Activated CD4-positive, alpha-beta T cell treated with anti-CD3 and anti-CD28 coated beads for 36 hours (primary cell): Measurements from ENCODE around the gene EME1. TPM values are rescaled to one million over a fixed set of nuclear protein-coding genes. Genes with fewer than 3 reads are reported as not detected.
"Not testable (repeated sequence)": the region's sequence is repeated elsewhere in the genome, so short reads cannot be mapped to it uniquely, and the experiment has no call there.

ENCODE experiments used
- ATAC-seq: fragments of 200-7000 bp; cut with Tn5 transposase; one replicate; pipeline ENCODE4 v1.10.0; 2021; ENCODE audit warnings: mild to moderate bottlenecking, moderate library complexity
- CTCF ChIA-PET: fragments of 350-600 bp; sonication (Branson Sonifier 250); formaldehyde crosslinking; loops from one replicate; lab custom pipeline; 2021; ENCODE audit warnings: antibody characterized with exemption; lab: Charles Lee
- POLR2A ChIA-PET: fragments of 350-600 bp; sonication (Branson Sonifier 250); formaldehyde crosslinking; loops from one replicate; lab custom pipeline; 2021; ENCODE audit warnings: antibody characterized with exemption, inconsistent platforms; lab: Charles Lee
- DNase-seq: peaks from one replicate; pipeline ENCODE4 v3.0.0-alpha.2; 2020
- H3K27ac Mint-ChIP-seq: one replicate; pipeline ENCODE4 v1.8.0; 2021; ENCODE audit warnings: mixed read lengths
- H3K27me3 Mint-ChIP-seq: one replicate; pipeline ENCODE4 v1.8.0; 2021; ENCODE audit warnings: mixed read lengths
- H3K36me3 Mint-ChIP-seq: one replicate; pipeline ENCODE4 v1.8.0; 2021; ENCODE audit warnings: low read depth, mixed read lengths
- H3K4me1 Mint-ChIP-seq: one replicate; pipeline ENCODE4 v1.8.0; 2021; ENCODE audit warnings: mixed read lengths
- H3K4me3 Mint-ChIP-seq: one replicate; pipeline ENCODE4 v1.8.0; 2021; ENCODE audit warnings: mild to moderate bottlenecking, moderate library complexity, mixed read lengths
- H3K9me3 Mint-ChIP-seq: one replicate; pipeline ENCODE4 v1.8.0; 2021; ENCODE audit warnings: low read depth, mixed read lengths
- intact Hi-C, 2 experiments: fragments of 100-400 bp; cut with DNase I in 1 of 2; cut with micrococcal nuclease in 1 of 2; formaldehyde crosslinking; loops; one replicate each; pipeline versions ENCODE4 v1.14.2 to v1.15.1; 2022 to 2024; cut with DNase I, micrococcal nuclease
- total RNA-seq, 2 experiments: library from RNA; stranded (reverse); gene quantifications; one replicate each; pipeline ENCODE4 v1.2.3, GENCODE V29; 2021

Gene EME1
- total RNA-seq, 2 experiments from 2014 or later: 38.3 to 40.8 TPM

DNA sequence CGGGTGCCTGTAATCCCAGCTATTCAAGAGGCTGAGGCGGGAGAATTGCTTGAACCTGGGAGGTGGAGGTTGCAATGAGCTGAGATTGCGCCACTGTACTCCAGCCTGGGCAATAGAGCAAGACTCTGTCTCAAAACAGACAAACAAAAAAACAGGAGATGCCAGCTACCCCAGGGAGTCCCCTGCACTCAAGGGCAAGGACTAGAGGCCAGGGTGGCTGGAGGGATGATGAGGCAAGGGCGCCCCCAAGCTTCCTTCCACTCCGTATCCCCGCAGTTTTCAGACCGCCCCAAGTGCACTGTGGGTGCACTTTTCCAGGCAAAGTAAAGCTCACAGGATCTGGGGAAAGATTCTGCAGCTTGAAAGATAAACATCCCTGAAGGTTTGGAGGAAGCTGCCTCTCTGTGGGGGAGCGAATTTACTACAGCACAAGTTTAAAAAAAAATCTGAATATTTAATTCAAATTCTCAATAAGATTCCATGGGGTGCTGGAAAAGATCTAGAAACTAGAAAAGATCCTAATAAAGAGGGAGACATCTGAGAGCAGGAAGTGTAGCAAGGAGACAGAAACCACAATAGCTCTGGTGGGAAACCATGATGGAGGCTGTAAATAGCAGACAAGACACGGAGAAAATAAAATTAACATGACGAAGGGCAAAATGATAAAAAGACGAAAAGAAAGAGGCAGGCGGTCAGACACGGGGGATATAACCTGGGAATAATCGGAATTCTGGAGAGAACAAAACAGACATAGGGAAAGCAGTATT is 39.6 kb upstream of the EME1 start:
- intact Hi-C loops: loop anchor here in 1 of 2 experiments (1.0 kb wide), 1 partner anchor 133 kb away; no protein-coding TSS in a partner anchor
- DNase-seq: peak; percentile 39
- POLR2A ChIA-PET: interaction anchor here (0.7 to 1.2 kb wide), 2 partner anchors 14 to 24 kb away, joined by 3 read pairs; no protein-coding TSS in a partner anchor
- H3K36me3 Mint-ChIP-seq, ATAC-seq, H3K4me3 Mint-ChIP-seq, H3K4me1 Mint-ChIP-seq, H3K9me3 Mint-ChIP-seq, H3K27ac Mint-ChIP-seq, H3K27me3 Mint-ChIP-seq: not testable (repeated sequence)
- CTCF ChIA-PET: interaction anchor here (0.9 to 2.0 kb wide), 8 partner anchors 9 to 246 kb away, joined by 3 to 6 read pairs (median 4); no protein-coding TSS in a partner anchor

- ATAC-seq: peak; percentile 90
- ChIA-PET CTCF (no interaction called here), POLR2A (no interaction called here)
- Mint-ChIP-seq H3K27ac (no peak overlapping the region), H3K9me3 (peaks cover 10% of the 10 kb centered on the region), H3K4me3 (no peak overlapping the region), H3K36me3 (peaks cover 3% of the 10 kb centered on the region), H3K4me1 (peaks cover 10% of the 10 kb centered on the region), H3K27me3 (peaks cover 5% of the 10 kb centered on the region)
- DNase-seq: no peak
- intact Hi-C loops: no loop called here
Measured at GRCh38 chr17:50337956-50338355, 35.1 kb upstream of the EME1 start.

- no peak for DNase-seq
- intact Hi-C loops: no loop called here
- H3K4me3 Mint-ChIP-seq: no peak overlapping the region
- H3K36me3 Mint-ChIP-seq: peaks cover 3% of the 10 kb centered on the region
- H3K9me3 Mint-ChIP-seq: peaks cover 10% of the 10 kb centered on the region
- CTCF ChIA-PET: interaction anchor here (1.7 kb wide), 1 partner anchor 23 kb away, joined by 6 read pairs; no protein-coding TSS in a partner anchor
- H3K27me3 Mint-ChIP-seq: peaks cover 5% of the 10 kb centered on the region
- H3K27ac Mint-ChIP-seq: no peak overlapping the region
- peaks cover 6% of the 10 kb centered on the region for H3K4me1 Mint-ChIP-seq
- POLR2A ChIA-PET: interaction anchor here (0.7 kb wide), 1 partner anchor 1180 kb away, joined by 3 read pairs; no protein-coding TSS in a partner anchor
- no peak for ATAC-seq
Measured at GRCh38 chr17:50338645-50339044, 34.4 kb upstream of the EME1 start.

DNA sequence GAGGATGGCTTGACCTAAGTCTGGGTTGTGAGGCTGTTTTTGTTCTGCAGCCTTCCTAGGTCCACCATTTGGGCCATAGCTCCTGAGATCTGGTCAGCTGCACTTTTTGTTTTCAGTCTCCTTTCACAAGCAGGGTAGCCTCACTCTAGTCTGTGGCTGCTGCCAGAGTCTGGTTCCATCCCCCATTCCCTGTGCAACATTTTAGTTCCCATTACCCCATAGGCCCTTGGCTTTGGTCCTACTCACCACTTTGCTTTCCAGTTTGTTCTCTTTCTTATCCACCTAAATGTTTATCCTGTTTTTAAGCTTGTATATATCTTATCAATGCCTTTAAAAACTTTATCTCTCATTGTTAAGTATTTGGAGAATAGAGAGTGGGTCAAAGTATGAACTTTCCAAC is 33.6 kb upstream of the EME1 start:
- ChIA-PET CTCF (interaction anchor here (0.7 to 1.7 kb wide), 3 partner anchors 22 to 41 kb away, joined by 3 to 6 read pairs (median 4); no protein-coding TSS in a partner anchor), POLR2A (no interaction called here)
- Mint-ChIP-seq H3K27me3 (peaks cover 4% of the 10 kb centered on the region), H3K27ac (no peak overlapping the region), H3K9me3 (peaks cover 10% of the 10 kb centered on the region), H3K4me3 (no peak overlapping the region), H3K36me3 (peaks cover 3% of the 10 kb centered on the region), H3K4me1 (no peaks in the 10 kb centered on the region)
- no peak for DNase-seq
- intact Hi-C loops: no loop called here
- no peak for ATAC-seq

DNA sequence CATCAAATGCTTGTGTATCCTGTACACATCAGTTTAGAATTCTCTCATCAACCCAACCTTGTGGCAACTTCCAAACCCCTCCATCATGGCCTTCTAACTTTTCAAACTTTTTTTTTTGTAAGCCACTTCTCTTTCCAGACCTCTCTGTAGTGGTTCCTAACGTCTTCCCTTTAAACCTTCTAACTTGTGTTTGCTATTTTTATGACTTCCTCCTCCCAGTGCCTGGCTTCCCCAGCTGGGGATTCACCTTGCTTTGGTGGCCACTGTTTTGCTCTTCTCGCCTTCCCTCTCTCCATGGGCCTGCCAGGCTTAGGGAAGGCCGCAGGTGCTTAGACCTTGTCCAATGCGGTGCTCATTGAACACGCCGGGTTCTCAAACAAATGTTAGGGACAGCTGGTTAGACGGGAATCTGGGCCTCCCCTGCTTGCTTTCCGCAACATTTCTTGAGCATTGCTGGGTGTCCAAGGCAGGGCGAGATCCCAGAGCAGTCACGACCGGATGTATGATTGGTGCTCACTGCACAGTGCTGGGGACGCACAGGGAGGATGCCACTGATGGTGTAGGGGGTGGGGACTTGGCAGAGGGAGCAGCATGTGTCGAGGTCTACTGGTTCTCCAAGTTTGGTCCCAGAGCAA is 28.2 kb upstream of the EME1 start:
- Mint-ChIP-seq H3K9me3 (no peaks in the 10 kb centered on the region), H3K27ac (peak overlapping the region; percentile 85), H3K4me3 (peak overlapping the region; percentile 90), H3K4me1 (peaks cover 30% of the 10 kb centered on the region), H3K27me3 (no peaks in the 10 kb centered on the region), H3K36me3 (peaks cover 2% of the 10 kb centered on the region)
- ChIA-PET CTCF (interaction anchor here (0.6 to 1.6 kb wide), 2 partner anchors 8 to 324 kb away, joined by 3 to 5 read pairs; no protein-coding TSS in a partner anchor), POLR2A (no interaction called here)
- intact Hi-C loops: loop anchor here in 1 of 2 experiments (1.0 to 2.0 kb wide), 3 partner anchors 250 to 522 kb away; partner anchors contain the start of genes ANKRD40, PDK2 and TOB1
- no peak for DNase-seq
- no peak for ATAC-seq

DNA sequence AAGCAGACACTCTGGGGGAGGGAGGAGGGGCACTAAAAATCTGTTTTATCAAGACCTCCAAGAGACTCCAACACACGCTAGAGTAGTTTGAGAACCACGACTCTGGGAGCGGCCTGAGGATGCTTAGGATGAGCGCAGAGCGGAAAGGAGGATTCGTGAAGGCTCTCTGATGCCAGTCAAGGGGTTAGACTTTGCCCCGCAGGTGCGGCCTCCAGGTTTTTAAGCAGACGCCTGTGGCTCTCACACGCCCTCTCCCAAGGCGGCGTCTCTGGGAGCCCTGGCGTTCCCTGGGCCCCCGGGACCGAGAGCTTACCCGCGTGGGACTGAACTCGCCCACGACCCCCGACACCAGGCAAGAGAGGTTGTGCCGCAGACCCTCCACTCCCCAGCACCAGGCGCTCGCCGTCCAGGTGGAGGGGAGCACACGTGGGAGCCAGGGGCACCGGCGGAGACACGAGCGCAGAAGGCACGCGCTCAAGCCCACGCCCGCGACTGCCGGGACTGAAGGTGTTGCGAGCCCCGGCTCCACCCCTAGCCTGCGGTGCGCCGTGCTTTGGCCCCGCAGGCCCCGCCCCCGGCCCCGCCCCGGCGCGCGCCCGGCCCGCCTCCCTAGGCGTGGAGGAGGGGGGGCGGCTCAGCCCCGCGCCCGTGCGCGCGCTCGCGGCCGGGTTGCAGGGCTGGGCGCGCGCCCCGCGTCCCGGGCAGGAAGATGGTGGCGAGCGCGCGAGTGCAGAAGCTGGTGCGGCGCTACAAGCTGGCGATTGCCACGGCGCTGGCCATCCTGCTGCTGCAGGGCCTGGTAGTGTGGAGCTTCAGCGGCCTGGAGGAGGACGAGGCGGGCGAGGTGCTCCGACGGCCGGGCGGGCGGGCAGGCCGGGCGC is 27.4 kb upstream of the EME1 start, which contains the start of gene XYLT2:
Gene XYLT2, plus strand, starts transcription at position 695 of the 881 bp plus-strand sequence. Its CDS starts 15 bp downstream, at position 710.
- ChIA-PET POLR2A (interaction anchor here (0.8 to 1.5 kb wide), 3 partner anchors 26 to 52 kb away, joined by 3 to 8 read pairs (median 4); partner anchors contain the start of gene LRRC59), CTCF (interaction anchor here (0.6 to 1.6 kb wide), 6 partner anchors 9 to 325 kb away, joined by 3 to 8 read pairs (median 4); no protein-coding TSS in a partner anchor)
- peak; percentile 95 for DNase-seq
- ATAC-seq: peak; percentile 91
- Mint-ChIP-seq H3K27ac (peak within 1 kb of the TSS; percentile 94), H3K36me3 (peaks cover 2% of the 10 kb centered on the region), H3K9me3 (no peaks in the 10 kb centered on the region), H3K4me1 (peaks cover 32% of the 10 kb centered on the region), H3K27me3 (no peaks in the 10 kb centered on the region), H3K4me3 (peak within 1 kb of the TSS; percentile 90)
- intact Hi-C loops: loop anchor here (1.0 to 2.0 kb wide), 9 partner anchors 27 to 669 kb away; partner anchors contain the start of genes ANKRD40 (in 1 of the 2), LRRC59 (in 1 of the 2), PDK2 (in 1 of the 2) and RSAD1 (in 1 of the 2)

GRCh38 chr17:50346313-50347116 is 26.5 kb upstream of the EME1 start:
- POLR2A ChIA-PET: interaction anchor here (0.6 to 1.5 kb wide), 4 partner anchors 25 to 75 kb away, joined by 3 to 8 read pairs (median 4); partner anchors contain the start of gene LRRC59
- peak; percentile 54 for ATAC-seq
- peak; percentile 71 for DNase-seq
- Mint-ChIP-seq H3K36me3 (peaks cover 4% of the 10 kb centered on the region), H3K27me3 (no peaks in the 10 kb centered on the region), H3K27ac (peak overlapping the region; percentile 83), H3K9me3 (no peaks in the 10 kb centered on the region), H3K4me3 (peak overlapping the region; percentile 90), H3K4me1 (peaks cover 35% of the 10 kb centered on the region)
- CTCF ChIA-PET: interaction anchor here (0.7 to 1.4 kb wide), 7 partner anchors 13 to 166 kb away, joined by 3 to 8 read pairs (median 4); no protein-coding TSS in a partner anchor
- intact Hi-C loops: loop anchor here (1.0 to 2.0 kb wide), 6 partner anchors 26 to 670 kb away; partner anchors contain the start of genes LRRC59 (in 1 of the 2) and RSAD1 (in 1 of the 2)

DNA sequence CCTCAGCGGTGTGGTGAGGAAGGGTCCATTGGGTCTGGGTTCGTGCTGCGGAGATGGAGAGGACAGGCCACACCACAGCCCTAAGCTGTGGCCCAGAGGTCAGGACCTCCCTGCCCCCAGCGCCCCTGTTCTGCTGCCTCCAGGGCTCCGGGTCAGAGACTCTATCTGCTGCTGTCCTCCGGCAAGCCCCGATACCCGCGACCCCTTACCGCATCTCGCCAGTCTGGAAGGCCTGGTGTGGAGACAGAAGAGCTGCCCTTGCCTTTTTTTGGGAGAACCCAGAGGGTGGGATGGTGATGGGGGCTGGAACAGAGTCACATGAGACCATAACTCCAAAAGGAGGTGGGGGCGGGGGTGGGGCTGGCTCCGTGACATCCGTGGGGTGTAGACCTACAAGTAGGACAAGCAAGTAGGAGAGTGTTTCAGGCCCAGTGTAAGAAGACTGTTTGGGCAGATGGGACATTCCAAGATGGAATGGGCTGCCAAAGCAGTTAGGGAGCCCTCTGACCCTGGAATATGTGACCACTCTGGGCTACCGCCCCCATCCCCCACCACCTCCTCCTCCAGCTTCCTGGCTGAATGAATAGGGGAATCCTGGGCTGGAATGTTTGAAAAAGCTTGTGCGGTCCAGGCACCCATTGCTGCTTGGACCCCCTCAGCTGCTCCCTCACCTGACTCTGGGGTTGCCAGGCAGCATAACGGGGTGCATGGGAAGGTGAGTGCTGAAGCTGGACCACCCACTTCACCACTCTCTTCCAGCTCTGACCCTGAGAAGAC is 25.7 kb upstream of the EME1 start:
- intact Hi-C loops: loop anchor here in 1 of 2 experiments (2.0 kb wide), 1 partner anchor 671 kb away; no protein-coding TSS in a partner anchor
- ChIA-PET POLR2A (interaction anchor here (0.6 to 1.3 kb wide), 3 partner anchors 14 to 74 kb away, joined by 3 to 4 read pairs (median 3); partner anchors contain the start of gene LRRC59), CTCF (interaction anchor here (0.7 to 3.4 kb wide), 7 partner anchors 12 to 165 kb away, joined by 3 to 23 read pairs (median 3); partner anchors contain the start of gene LRRC59)
- H3K27ac Mint-ChIP-seq: peak overlapping the region; percentile 83
- peak overlapping the region; percentile 90 for H3K4me3 Mint-ChIP-seq
- peaks cover 5% of the 10 kb centered on the region for H3K36me3 Mint-ChIP-seq
- no peak for ATAC-seq
- H3K4me1 Mint-ChIP-seq: peaks cover 35% of the 10 kb centered on the region
- no peaks in the 10 kb centered on the region for H3K9me3 Mint-ChIP-seq
- H3K27me3 Mint-ChIP-seq: no peaks in the 10 kb centered on the region
- peak; percentile 29 for DNase-seq

DNA sequence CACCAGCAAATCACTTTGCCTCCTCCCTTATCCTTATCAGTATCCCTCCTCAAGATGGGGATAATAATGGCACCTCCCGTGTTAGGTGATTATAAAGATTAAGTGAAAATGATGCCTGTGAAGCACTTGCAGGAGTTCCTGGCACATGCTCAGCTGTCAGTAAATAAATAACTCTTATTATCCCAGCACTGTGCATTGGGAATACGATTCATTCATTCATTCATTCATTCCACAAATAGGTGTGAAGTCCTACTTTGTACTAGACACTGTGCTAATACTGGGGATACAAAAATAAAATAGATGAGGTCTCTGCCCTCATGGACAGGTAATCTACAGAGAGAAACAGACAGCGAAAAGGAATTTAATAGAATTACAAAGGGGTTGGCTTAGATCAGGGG is 25.1 kb upstream of the EME1 start:
- H3K4me1 Mint-ChIP-seq: peaks cover 35% of the 10 kb centered on the region
- DNase-seq: no peak
- ChIA-PET POLR2A (no interaction called here), CTCF (interaction anchor here (0.9 to 3.4 kb wide), 3 partner anchors 13 to 50 kb away, joined by 3 to 23 read pairs (median 3); partner anchors contain the start of gene LRRC59)
- H3K4me3 Mint-ChIP-seq: peak overlapping the region; percentile 90
- H3K9me3 Mint-ChIP-seq: no peaks in the 10 kb centered on the region
- H3K27me3 Mint-ChIP-seq: no peaks in the 10 kb centered on the region
- no peak for ATAC-seq
- intact Hi-C loops: loop anchor here in 1 of 2 experiments (2.0 kb wide), 1 partner anchor 671 kb away; no protein-coding TSS in a partner anchor
- H3K36me3 Mint-ChIP-seq: peaks cover 7% of the 10 kb centered on the region
- H3K27ac Mint-ChIP-seq: peak overlapping the region; percentile 83
